ENCODE results near the gene SMG5.
"Not testable (repeated sequence)": the region's sequence is repeated elsewhere in the genome, so short reads cannot be mapped to it uniquely, and the experiment has no call there.

SMG5 gene

DNA sequence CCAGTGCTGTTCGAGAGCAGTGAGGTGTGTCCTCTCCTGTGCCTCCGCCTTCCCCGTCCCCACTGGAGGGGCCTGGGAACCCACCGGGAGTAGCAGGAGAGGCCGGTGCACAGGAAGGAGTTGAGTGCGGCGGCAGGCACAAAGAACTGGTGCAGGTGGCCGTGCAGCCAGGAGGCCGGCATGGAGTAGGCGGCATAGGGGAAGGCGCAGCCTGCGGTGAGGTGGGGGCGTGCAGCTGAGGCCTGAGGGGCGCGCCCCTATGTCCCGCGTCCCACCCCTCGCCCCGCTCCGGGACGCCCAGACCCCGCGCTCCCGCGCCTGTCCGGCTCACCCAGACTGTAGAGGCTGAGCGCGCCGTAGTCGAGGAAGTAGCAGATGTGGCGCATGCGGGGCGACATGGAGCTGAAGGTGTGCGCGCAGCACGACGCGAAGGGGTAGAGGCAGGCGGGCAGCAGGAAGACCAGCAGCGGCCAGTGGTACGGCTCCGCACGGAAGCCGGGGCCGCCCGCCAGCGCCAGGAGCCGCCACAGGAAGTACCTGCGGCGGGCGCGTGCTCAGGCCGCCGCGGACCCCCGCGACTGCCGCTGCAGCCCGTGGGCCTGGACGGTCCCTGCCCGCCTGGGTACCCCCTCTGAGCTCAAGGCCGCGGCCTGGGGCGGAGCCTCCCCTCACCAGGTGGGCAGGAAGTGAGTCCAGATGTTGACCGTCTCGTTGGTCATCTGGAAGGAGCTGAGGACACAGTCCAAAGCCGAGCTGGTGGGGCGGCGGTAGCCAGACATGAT, 37.0 kb downstream of the SMG5 start:
- no peak for DNase-seq (ENCODE audit: low read depth in 1 of 2, low spot score in 1 of 2)

DNA sequence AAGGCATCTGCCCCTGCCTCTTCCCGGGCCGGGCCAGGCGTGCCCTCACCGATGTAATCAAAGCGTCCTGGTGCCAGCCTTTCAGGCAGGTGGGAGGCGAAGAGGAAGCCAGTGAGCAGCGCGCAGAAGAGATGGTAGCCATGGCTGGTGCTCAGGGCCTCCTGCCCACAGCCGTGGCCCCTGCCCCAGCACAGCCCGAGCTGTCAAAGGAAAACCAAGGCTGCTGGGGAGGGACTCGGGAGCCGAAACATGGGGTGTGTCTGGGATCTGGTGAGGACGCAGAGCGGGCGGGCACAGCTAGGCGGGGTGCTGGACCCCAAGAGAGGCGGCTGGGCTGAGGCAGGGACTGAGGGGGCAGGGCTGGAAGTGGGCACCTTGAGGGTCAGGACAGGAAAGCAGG, 37.9 kb downstream of the SMG5 start:
- DNase-seq (ENCODE audit: low read depth in 1 of 2, low spot score in 1 of 2), result no peak

DNA sequence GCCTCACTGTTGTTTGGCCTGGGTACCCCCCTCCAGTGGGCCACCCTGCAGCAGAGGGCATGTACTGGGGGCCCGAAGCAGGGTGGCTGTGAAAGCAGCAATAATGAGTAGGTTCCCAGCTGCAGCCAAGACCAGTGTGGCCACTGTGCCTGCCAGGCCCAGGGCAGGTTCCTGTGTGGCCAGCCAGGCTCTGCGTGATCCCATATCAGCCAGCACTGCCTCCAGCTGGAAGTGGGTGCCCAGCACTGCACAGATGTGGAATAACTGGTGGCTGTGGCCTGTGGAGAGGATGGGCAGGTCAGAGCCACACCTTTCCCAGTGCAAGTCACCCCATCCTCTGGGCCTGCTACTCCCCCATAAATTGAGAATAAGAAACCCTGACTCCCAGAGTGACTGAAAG, 38.5 kb downstream of the SMG5 start:
- DNase-seq (ENCODE audit: low read depth in 1 of 2, low spot score in 1 of 2), result no peak

DNA sequence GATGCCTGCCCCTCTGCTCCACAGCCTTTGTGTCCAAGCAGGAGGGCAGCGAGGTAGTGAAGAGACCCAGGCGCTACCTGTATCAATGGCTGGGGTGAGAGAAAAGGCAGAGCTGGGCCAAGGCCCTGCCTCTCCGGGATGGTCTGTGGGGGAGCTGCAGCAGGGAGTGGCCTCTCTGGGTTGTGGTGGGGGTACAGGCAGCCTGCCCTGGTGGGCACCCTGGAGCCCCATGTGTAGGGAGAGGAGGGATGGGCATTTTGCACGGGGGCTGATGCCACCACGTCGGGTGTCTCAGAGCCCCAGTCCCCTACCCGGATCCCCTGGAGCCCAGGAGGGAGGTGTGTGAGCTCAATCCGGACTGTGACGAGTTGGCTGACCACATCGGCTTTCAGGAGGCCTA, 39.9 kb downstream of the SMG5 start:
- DNase-seq (ENCODE audit: low read depth in 1 of 2, low spot score in 1 of 2), result no peak

DNA sequence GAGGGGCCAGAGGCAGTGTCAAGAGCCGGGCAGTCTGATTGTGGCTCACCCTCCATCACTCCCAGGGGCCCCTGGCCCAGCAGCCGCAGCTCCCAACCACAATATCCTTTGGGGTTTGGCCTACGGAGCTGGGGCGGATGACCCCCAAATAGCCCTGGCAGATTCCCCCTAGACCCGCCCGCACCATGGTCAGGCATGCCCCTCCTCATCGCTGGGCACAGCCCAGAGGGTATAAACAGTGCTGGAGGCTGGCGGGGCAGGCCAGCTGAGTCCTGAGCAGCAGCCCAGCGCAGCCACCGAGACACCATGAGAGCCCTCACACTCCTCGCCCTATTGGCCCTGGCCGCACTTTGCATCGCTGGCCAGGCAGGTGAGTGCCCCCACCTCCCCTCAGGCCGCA, 40.7 kb downstream of the SMG5 start, which contains the start of gene BGLAP:
TSS of gene BGLAP (plus strand) at position 259 of the 400 bp plus-strand sequence. CDS start at position 307, 48 bp downstream.
- no peak for DNase-seq (ENCODE audit: low read depth in 1 of 2, low spot score in 1 of 2)

DNA sequence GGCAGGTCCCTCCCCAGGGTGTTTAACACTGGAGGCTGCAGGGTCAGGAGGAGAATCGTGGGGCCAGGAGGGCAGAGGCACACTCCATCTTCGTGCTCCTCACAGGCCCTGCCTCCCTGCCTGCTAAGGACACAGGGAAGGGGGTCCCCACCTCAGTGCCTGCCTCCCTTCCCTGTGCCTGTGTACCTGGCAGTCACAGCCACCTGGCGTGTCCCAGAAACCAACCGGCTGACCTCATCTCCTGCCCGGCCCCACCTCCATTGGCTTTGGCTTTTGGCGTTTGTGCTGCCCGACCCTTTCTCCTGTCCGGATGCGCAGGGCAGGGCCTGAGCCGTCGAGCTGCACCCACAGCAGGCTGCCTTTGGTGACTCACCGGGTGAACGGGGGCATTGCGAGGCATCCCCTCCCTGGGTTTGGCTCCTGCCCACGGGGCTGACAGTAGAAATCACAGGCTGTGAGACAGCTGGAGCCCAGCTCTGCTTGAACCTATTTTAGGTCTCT, 41.3 kb downstream of the SMG5 start:
- no peak for DNase-seq (ENCODE audit: low read depth in 1 of 2, low spot score in 1 of 2)

DNA sequence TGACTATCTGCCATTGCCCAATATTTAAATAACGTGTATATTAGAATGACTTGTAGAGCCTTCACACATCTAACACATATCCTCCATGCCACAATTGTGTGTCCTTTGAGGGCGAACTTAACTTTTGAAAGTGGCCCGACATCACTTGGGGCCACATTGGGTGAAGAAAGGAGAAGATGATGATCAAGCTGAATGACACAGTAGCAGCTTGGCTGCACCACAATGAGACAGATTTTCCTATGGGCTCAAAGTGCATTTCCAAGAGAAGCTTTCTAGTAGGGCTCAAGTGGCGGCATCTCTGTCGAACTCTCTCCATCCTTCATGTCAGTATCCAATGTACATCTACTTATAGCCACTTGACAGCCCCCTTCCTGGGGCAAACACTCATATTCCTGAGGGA, 44.4 kb downstream of the SMG5 start:
- no peak for DNase-seq (ENCODE audit: low read depth in 1 of 2, low spot score in 1 of 2)

DNA sequence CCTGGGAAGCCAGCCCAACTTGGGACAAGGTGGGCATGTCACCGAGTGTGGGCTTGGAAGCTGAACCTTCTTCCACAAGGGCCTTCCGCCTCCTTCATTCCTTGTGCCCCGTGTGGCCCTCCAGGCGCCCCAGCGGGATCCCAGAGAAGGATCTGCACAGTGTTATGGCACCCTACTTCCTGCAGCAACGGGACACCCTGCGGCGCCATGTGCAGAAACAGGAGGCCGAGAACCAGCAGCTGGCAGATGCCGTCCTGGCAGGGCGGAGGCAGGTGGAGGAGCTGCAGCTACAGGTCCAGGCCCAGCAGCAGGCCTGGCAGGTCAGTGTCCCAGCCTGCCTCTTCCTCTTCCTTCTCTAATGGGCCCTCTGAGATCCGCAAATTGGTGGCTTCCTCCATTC, 46.5 kb downstream of the SMG5 start:
- DNase-seq (ENCODE audit: low read depth in 1 of 2, low spot score in 1 of 2), result no peak

DNA sequence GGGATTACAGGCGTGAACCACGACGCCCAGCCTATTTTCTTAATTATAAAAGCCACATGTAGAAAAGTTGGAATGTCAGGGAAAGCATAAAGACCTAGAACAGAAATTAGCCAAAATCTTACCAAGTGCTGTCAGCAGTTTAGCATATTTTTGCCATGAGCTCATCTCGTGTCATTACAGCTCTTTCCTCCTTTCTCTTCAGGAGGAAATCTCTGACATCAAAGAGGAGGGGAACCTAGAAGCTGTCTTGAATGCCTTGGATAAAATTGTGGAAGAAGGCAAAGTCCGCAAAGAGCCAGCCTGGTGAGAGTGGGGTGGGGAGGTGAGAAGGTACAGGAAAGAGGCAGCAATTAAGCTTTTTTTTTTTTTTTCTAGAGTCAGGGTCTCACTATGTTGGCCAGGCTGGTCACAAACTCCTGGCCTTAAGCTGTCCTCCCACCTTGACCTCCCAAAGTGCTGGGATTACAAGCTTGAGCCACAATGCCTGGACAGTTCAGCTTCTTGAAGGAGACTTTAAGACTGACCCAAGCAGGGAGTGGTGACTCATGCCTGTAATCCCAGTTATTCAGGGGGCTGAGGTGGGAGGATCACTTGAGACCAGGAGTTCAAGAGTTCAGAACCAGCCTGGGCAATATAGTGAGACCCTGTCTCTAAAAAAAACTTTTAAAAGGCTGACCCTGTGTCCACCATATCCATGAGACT, 49.0 kb downstream of the SMG5 start:
- DNase-seq (ENCODE audit: low read depth in 1 of 2, low spot score in 1 of 2), result no peak

DNA sequence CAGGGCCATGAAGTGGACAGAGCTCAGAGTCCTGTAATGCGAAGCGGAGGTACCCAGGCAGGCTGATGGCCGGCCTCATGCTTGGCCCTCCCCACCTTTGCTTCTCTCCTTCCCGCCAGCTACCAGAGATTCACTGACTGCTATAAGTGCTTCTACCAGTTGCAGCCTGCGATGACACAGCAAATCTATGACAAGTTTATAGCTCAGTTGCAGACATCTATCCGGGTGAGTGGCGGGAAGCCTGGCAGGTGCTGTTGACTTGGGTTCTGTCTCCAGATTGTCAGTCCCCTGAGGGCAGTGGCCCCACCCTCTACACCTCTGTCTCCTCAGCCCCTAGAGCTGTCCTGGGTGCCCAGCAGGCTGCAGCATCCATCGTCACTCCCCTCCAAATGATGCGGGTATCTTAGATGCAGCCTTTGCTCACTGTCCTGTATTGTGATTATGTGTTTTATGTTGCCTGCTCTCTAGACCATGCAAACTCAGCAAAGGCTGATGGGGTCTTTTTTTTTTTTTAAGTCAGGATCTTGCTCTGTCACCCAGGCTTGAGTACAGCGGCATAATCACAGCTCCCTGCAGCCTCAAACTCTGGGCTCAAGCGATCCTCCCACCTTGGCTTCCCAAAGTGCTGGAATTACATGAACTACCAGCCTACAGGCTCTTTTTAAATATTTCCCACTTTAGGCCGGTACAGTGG, 50.3 kb downstream of the SMG5 start:
- DNase-seq (ENCODE audit: low read depth in 1 of 2, low spot score in 1 of 2), result no peak

DNA sequence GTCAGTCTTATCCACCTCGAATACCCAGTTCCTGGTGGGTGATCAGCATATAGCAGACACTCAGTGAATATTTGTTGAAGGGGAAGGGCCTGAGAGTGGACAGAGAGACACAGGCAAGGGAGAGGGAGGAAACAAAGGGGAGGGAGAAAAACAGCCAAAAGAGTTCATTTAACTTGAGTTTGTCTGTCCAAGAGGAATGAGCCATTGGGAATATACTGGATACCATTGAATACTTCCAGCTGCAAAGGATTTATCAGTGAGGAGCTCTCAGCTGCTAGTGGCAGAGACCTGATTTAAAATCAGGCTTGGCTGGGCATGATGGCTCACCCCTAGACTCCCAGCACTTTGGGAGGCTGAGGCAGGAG, 52.2 kb downstream of the SMG5 start:
- no peak for DNase-seq (ENCODE audit: low read depth in 1 of 2, low spot score in 1 of 2)

DNA sequence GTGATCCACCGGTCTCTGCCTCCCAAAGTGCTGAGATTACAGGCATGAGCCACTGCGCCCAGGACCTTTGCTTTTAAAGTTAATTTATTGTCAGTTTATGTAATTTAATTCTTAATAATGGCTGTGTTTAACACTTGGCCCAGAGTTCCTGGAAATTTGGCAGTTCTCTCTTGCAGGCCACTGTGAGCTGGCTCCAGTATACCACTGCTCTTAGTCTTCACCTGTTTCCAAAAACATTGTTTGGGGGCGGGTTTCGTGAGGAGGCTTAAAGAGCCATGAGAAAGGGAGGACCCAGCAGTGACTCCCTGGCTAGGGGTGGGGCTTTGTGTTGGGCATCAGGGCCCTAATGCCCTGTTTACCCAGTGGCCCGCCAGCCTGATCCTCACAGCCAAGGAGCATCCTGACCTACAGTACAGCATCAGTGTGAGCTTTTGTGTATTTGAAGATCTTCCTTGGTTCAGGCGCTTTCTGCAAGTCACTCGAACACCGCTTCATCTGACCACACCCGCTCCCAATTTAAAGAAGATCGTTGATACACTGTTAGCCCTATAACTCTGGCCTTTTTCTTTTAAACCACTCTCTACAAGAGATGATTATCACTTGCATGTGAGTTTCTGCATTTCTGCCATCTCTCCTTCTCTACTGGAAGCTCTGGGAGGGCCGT, 52.7 kb downstream of the SMG5 start:
- DNase-seq (ENCODE audit: low read depth in 1 of 2, low spot score in 1 of 2), result no peak

DNA sequence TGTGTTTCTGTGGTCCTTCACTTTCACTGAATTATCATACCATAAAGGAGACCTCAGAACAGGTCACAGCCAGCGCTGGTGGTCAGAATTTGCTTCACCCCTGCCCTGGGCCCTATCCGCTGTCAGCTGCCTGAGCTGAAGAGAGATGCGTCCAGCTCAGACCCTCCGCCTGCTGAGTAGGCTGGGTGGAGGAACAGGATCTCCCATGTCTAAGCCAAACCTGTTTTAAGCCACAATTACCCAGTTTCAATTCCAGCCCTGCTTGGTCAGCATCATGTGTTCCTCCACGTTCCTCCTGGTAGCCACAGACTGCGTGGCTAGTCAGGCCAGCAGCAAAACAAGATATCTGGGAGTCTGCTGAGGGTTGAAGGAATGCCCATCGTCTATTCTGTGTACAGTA, 54.1 kb downstream of the SMG5 start:
- no peak for DNase-seq (ENCODE audit: low read depth in 1 of 2, low spot score in 1 of 2)

DNA sequence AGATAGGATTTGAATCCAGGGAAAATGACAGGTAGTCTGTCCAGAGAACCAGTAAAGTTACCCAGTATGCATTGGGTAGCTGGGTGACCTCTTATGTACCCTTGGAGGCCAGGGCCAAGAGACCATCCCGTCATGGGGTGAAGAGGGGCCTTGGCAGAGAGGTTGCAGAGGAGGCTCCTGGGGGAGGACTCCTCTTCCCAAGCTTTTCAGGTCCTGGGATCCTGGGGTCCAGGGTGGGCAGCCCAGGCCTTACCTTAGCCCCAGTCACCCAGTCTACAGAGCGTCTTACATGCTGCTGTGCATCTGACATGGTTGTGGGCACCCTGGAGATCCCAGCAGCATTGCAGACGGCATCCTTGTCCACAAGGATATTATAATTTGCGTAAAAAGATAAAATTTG, 55.8 kb downstream of the SMG5 start:
- no peak for DNase-seq (ENCODE audit: low read depth in 1 of 2, low spot score in 1 of 2)

DNA sequence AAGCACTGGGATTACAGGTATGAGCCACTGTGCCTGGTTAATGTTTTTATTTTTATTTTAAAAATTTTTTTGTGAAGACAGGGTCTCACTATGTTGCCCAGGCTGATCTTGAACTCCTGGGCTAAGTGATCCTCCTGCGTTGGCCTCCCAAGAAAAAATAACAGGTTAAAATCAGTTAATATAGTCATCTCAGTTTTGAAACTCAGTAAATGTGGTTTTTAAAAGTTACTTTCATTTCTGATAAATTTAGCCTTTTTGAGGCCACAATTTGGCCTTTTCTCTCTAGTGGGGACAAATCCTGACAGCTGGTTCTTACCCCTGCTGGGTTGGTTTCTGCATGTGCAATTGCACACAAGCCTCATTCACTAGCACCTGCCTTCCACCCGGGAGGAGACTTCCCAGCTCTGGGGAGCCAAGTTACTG, 56.5 kb downstream of the SMG5 start:
- DNase-seq (ENCODE audit: low read depth in 1 of 2, low spot score in 1 of 2), result no peak

DNA sequence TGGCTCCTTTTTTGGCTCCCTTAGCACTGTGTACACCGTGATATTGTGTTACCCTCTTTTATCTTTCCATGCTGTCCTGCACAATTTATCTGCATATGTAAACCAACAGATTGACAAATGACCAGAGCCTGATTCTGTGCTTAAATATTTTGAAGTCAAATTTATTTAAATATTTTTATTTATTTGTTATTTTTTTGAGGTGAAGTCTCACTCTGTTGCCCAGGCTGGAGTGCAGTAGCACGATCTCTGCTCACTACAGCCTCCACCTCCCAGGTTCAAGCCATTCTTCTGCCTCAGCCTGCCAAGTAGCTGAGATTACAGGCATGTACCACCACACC, 57.0 kb downstream of the SMG5 start:
- DNase-seq (ENCODE audit: low read depth in 1 of 2, low spot score in 1 of 2), result no peak

DNA sequence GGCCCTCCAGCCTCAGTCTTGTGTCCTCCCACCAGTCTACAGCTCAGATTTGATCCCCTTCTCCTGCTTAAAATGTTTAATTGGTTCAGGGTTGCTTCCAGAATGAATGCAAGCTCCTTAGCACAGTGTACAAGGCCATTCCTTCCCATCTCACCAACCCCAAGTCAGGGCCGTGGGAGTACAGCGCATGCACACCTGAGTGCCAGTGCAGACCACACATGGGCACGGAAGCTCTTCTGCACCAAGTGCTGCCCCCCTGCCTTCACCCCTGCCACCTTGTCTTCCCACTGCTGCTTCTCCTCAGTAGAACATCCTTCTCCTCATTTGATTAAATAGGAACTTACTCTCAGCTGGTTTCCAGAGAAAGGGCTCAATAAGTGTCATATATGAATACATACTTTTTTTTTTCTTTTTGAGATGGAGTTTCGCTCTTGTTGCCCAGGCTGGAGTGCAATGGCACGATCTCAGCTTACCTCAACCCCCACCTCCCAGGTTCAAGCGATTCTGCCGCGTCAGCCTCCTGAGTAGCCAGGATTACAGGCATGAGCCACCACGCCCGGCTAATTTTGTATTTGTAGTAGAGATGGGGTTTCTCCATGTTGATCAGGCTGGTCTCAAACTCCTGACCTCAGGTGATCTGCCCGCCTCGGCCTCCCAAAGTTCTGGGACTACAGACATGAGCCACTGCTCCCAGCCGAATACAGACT, 60.5 kb downstream of the SMG5 start:
- no peak for DNase-seq (ENCODE audit: low read depth in 1 of 2, low spot score in 1 of 2)

DNA sequence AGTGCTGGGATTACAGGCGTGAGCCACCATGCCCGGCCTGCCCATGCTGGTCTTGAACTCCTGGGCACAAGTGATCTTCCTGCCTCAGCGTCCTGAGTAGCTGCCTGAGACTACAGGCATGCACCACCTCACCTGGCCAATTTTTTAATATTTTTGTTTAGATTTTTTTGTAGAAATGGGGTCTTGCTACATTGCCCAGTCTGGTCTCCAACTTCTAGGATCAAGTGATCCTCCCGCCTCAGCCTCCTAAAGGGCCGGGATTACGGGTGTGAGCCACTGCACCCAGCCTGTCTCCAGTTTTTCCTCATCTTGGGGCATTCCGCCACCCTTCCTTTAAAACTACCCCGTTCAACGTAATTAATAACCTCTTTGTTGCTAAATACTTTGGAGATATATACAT, 62.4 kb downstream of the SMG5 start:
- no peak for DNase-seq (ENCODE audit: low read depth in 1 of 2, low spot score in 1 of 2)

DNA sequence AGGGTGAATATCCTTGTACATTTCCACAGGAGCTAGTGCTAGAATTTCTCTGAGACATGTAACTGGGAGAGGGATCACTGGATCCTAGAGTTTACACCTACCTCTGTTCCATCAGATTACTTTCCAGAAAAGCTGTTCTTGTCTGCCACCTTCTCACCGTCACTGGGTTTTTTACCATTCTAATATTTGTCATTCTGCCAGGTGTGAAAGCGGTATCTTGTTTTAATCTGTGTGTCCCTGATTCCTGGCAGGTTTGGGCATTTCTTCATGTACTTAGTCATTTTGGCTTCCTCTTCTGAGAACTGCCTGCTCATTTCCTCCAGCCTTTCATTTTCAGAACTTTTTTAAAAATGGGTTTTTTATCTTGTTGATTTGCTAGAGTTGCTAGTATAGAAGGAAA, 64.8 kb downstream of the SMG5 start:
- no peak for DNase-seq (ENCODE audit: low read depth in 1 of 2, low spot score in 1 of 2)

DNA sequence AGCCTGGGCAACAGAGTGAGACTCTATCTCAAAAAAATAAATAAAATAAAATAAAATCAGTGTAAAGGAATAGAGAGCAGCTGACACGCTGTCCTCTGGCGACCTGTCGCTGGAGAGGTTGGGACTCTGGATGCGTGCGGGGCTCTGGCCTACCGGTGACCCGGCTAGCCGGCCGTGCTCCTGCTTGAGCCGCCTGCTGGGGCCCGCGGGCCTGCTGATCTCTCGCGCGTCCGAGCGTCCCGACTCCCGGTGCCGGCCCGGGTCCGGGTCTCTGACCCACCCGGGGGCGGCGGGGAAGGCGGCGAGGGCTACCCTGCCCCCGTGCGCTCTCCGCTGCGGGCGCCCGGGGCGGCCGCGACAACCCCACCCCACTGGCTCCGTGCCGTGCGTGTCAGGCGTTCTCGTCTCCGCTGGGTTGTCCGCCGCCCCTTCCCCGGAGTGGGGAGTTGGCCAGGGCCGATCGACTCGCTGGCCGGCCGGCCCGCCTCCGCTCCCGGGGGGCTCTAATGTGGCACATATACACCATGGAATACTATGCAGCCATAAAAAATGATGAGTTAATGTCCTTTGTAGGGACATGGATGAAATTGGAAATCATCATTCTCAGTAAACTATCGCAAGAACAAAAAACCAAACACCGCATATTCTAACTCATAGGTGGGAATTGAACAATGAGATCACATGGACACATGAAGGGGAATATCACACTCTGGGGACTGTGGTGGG, 66.1 kb downstream of the SMG5 start:
- DNase-seq (ENCODE audit: low read depth in 1 of 2, low spot score in 1 of 2), result not testable (repeated sequence)

Measured in activated T-helper 1 cell treated with anti-CD3 and anti-CD28 coated beads, Interleukin-2, amount 50 U/mL, for 16 hours (primary cell).